ENCODE results near the gene JPH2.

Gene JPH2

DNA sequence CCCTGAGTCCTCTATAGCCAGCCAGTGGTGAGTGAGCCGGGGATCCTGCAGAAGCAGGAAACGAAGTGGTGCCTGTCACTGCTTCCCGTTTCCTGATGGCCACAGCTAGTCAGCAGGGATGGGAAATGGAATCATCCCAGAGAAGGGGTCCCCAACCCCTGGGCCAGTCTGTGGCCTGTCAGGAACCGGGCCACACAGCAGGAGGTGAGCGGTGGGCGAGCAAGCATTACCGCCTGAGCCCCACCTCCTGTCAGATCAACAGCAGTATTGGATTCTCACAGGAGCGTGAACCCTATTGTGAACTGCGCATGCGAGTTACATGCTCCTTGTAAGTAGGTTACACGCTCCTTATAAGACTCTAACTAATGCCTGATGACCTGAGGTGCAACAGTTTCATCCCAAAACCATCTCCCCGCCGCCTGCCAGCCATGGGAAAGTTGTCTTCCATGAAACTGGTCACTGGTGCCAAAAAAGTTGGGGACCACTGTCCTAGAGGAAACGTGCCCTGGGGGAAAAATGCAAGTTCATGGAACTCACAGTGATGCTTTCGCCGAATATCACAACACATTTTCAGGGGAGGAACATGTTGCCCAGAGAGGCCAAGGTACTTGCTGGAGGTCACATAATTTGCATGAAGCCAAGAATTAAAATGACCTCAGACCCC is 113.8 kb downstream of the JPH2 start:
- no peak for DNase-seq

DNA sequence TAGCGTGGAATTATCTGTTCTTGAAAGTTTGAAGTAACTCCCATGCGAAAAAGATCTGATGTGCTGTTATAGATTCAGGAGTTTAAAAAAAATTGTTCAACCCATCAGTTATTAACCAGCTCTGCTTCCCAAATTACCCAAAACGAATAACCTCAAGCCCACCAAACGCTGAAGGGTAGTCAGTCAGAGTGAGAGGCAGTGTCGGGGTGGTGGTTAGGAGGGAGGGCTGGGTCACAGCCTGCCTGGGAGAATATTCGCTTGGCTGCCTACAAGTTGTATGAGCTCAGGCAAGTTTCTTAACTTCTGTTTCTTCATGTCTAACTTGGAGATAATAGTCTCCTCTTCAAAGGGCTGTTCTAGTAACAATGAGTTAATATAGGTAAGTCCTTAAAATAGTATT is 114.6 kb downstream of the JPH2 start:
- no peak for DNase-seq

DNA sequence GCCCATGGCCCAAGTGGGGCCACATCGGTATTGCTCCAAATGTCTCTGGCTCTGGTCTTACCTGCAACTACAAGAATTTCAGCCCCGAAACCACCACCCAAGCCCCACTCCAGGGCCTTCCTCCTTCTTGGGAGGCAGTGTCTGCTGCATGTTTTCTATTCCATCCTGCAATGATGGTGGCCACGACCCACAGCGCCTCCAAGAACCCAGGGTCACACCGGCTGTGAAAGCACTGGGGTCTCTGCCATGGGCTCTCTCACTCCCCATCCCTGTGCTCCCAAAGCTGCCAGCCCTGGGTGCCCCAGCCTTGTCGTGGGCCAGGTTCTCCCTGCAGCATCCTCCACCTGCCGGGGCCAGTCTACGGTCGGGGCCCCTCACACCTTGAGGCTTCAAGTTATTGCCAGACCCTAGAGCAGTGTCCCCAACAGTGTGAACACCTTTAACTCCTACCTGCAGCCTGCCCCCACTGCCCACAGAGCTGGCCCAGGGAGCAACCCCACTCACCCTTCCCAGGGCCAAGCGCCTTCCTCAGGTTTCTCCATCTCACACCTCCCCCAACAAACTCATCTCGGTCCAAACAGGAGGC is 115.4 kb downstream of the JPH2 start:
- DNase-seq, result no peak

DNA sequence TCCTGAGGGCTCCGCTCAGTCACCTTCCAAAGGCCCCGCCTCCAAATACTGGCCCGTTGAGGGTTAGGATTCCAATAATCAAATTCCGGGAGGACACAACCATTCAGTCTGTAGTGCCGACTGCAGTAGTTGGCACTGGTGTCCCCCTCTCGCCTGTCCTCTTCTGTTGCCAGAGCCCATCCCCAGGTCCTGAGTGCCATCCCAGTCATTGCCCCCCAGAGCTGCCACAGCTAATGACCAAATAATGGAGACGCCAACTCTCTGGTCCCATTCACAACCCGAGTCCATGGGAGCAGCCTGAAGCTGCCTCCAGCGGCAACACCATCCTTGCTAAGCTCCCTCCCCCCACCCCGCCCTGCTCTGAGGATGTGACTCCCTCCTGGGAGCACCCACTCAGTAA is 115.9 kb downstream of the JPH2 start:
- DNase-seq, result no peak

- no peak for DNase-seq
These were observed 116.7 kb downstream of the JPH2 start for GRCh38 chr20:44070139-44070900.

- DNase-seq, result peak; percentile 25
These were observed 117.6 kb downstream of the JPH2 start for GRCh38 chr20:44069203-44070011.

DNA sequence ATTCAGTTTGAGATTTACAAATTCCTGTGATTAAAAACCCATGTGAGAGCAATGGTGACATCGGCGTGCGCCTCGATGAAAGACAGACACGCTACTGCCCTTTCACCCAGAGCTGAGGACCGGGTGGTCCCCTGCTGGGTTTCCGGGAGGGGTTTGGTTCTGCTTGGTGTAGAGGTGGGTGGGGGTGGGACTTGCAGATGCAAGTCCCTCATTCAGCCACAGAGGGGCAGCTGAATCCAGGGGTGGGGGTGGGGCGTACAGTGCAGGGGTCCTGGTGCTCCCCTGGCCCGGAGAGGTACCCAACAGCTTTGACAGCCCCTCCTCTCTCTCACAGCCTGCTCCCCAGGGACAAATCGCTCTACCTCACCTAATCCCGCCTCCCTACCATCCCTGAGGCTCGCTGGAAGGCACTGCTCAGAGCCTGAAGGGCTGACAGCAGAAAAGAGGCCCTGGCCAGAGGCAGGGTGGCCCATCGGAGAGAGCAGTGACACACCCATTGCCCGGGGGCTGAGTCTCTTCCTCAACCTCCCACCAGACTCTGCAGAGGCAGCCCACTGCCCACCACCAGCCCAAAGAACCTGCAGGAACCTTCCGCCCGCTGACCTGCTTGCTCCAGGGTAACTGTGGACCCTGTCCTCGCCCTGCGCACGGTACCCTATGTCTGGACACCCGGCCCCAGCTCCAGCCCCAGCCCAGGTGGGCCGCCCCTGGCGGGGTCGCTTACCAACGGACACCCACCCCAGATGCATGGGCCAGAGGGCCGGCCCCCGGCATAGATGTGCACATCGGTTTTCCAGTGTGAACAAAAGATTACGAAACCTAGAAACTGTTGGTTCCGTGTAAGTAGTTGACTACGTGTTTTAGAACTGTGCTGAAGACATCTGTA is 118.4 kb downstream of the JPH2 start:
- DNase-seq, result peak; percentile 61

GRCh38 chr20:44067650-44068081 is 119.3 kb downstream of the JPH2 start:
- DNase-seq, result no peak

- no peak for DNase-seq
These were observed 120.1 kb downstream of the JPH2 start for GRCh38 chr20:44066645-44067606.

DNA sequence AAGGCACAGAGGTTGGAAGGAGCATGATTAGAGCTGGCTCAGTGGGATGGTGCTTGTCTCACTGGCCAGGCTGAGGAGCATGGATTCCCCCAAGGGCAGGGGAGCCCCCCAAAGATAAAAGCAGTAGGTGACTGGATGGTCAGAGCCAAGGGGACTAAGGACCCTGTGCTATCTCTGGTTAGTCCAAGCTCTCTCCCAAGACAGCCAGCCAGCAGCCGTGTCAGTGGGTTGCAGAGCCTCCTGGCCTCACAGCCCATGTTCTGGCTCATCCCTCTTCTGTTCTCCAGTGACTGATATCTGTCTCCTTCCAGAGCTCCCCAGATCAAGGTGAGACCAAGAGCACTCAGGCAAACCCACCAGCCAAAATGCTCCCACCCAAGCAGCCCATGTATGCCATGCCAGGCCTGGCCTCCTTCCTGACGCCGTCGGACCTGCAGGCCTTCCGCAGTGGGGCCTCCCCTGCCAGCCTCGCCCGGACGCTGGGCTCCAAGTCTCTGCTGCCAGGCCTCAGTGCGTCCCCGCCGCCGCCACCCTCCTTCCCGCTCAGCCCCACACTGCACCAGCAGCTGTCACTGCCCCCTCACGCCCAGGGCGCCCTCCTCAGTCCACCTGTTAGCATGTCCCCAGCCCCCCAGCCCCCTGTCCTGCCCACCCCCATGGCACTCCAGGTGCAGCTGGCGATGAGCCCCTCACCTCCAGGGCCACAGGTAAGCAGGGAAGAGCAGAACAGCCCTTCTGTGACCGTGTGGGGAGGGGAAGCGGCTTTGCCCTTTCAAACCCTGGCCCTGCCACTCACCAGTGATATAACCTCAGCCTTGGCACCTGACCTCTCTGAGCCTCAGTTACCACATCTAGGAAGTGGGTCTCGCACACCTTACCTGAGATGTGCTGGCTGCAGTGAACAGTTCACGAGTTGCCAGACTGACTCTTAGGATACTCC is 121.3 kb downstream of the JPH2 start:
- no peak for DNase-seq

GRCh38 chr20:44064501-44065400 is 122.2 kb downstream of the JPH2 start:
- no peak for DNase-seq

Data from inflammatory macrophage treated with lipopolysaccharide for 4 hours (primary cell).